ENCODE data around the gene ISM2.

The ISM2 gene

DNA sequence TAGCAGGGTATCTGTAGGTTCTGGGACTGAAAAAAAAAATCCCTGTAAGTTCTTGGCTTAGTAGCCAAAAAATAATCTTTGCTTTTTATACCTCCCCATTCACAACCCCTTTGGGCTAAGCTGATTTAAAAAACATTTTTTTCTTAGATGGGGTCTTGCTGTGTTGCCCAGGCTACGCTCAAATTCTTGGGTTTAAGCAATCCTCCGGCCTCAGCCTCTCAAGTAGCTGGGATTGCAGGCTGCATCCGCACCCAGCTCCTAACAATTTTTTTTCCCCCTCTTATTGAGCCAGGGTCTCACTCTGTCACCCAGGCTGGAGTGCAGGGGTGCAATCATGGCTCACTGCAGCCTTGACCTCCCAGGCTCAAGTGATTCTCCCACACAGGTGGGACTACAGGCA is 9.1 kb upstream of the ISM2 start:
- no peak for DNase-seq (ENCODE audit: low read depth)

DNA sequence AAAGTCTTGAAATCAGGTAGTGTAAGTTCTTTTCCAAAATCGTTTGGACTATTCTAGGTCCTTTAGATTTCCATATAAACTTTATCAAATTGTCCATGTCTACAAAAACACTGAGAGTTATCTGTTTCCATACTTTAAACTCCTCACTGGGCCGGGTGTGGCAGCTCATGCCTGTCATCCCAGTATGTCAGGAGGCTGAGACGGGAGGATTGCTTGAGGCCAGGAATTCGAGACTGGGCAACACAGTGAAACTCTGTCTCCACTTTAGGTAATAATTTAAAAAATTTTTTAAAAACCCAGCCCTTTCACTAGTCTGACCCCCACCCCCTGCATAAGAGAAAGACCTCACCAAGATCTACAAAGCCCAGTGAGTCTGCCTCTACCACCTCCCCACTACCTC is 6.4 kb upstream of the ISM2 start:
- no peak for DNase-seq (ENCODE audit: low read depth)

DNA sequence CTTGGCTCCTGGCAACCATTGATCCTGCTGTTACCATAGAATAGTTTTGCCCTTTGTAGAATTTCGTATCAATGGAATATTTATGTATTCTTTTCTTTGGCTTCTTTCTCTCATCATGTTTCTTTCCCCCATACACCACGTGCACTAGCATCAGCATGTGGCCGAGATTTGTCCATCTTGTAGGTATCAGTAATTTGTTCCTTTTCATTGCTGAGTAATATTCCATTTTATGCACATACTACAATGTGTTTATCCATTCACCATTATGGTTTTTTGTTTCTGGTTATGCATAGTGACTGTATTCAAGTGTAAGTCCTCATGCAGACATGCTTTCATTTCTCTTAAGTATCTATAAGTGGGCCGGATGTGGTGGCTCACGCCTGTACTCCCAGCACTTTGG is 4.5 kb upstream of the ISM2 start:
- DNase-seq (ENCODE audit: low read depth): no peak

DNA sequence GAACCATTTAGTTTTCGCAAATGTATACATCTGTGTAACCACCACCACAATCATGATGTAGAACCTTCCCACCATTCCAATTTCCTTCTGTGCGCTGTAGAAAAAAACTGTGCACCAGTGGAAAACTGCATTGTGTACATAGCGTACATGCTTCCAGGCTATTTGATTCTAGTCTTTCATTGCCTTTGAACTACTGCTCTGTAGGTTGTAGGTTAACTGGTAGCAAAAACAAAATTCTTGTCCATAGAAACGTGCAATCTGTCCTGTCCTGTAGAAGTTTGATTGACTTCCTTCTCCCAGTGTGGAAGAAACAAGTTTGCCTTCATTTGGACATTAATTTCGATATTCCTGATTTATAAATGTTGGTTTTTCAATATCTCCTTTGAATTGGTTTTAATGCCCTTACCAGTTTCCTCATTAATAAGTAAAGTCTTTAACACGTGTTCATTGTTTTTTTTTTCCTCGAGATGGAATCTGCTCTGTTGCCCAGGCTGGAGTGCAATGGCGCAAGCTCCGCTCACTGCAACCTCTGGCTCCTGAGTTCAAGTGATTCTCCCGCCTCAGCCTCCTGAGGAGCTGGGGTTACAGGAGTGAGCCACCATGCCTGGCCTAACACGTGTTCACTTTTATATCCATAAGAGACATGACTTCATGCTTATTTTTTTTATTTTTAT is 3.6 kb upstream of the ISM2 start:
- no peak for DNase-seq (ENCODE audit: low read depth)

DNA sequence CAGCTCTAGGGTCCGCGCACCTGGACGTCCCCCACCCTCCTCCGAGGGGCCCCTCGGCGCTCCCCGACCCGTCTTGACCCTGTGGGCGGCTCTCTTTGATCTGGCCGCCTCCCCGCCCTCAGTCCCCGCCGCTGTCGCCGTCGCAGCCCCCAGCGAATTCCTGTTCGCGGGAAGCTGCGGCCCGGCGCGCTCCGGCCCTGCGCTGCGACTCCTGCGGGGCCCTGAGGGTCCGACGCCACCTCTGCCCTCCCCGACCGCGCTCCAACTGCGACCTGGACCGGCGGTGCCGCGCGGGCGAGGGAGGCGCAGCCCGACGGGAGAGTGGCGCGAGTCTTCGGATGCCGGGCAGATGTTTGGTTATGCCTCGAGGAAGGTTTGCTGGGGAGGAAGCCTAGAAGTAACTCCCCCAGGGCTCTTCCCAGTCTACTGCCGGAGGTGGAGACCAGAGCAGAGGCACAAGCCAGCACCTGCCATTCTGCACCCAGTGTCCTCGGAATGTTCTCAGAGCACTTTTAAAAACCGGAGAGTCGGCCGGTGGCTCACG is 440 bp upstream of the ISM2 start:
- DNase-seq (ENCODE audit: low read depth): no peak

DNA sequence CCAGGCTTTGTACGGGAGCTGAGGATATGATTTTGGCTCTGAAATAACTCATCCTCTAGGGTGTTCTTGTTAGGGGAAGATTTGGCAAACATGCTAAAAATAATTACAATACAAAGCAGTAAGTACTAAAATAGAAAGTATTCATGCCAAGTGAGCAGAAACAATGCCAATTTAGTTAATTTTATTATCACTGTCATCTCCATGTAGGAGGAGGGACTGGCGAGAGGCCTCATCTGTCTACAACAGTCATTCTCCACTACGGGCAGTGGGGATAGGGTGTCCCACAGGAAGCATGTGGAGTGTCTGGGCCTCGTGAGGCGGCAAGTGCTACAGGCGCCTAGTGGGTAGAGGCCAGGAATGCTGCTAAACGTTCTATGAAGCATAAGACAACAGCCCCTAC is 3.3 kb downstream of the ISM2 start:
- DNase-seq (ENCODE audit: low read depth): no peak

DNA sequence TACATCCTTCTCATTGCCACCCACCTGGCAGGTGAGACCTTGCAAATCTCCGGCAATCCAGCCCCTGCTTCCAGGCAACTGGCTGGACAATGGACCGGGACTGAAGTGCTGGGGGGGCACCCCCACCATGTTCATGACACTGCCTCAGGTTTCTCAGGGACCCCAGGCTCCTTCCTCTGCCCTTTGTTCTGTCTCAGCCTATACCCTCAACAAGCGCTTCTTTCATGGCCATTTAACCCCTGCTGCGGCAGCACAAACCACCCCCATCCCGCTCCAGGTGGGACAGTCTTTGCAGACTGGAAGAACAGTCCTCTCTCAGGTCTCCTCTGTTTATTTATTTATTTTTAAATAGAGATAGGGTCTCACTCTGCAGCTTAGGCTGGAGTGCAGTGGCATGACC is 7.6 kb downstream of the ISM2 start:
- no peak for DNase-seq (ENCODE audit: low read depth)

DNA sequence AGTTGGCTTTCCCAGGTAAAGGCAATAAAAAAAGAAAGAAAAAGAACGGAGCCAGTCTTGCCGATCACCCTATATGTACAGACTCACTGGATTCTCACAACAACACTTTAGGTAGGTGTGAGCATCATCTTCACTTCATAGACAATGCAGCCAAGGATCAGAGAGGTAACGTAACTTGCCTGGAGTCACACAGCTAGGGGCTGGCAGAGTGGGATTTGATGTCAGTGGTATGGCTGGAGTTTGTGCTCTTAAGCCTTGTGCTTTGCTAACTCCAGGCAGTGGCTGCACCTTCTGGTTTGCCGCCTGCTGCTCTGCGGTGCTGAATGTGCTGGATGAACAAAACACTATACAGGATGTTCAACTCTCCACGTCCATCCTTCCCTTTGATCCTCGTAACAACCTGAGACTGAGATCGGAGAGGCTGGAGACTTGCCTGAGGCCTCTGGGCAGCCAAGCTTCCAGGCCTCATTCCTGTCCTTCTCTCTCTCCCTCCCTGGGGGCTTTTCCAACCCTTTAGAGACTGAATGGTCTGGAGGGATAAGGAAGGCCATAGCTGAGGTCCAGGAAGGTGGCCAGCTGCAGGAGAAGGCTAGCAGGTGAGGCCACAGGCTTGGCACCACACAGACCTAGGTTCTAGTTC is 8.1 kb downstream of the ISM2 start:
- DNase-seq (ENCODE audit: low read depth): no peak

DNA sequence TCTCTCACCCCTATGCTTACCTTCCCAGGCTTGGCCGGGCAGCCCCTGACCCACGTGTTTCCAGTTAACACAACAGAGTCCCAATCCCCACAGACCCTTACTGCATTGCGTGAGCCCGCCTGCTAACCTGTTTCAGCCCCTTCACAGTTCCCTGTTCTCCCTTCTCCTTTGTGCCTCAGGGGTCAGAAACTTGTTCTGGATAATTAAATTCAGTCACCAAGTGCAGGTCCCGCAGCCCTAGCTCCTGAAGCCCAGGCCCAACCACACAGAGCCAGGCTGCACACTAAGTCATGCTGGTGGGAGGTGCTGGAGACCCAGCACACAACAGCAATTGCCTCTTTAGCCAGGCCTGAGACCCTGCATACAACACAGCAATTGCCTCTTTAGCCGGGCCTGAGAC is 9.6 kb downstream of the ISM2 start:
- DNase-seq (ENCODE audit: low read depth): no peak

DNA sequence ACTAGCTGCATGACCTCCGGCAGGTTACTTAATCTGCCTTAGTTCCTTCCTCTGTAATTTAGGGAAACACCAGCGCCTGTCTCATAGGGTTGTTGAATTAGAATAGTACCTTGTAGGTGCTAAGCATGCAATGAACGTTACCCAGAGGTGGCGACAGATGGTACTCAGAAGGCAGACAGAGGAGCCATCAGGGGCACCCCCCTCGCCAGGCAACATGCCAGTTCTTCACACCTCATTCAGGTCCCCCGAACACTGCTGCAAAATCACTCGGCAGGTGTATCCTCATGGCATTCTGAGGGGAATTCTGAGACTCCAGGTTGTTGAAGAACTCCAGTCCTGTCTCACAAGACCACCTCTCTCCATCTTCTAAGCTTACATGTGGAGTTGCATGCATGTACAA is 10.1 kb downstream of the ISM2 start:
- DNase-seq (ENCODE audit: low read depth): no peak

DNA sequence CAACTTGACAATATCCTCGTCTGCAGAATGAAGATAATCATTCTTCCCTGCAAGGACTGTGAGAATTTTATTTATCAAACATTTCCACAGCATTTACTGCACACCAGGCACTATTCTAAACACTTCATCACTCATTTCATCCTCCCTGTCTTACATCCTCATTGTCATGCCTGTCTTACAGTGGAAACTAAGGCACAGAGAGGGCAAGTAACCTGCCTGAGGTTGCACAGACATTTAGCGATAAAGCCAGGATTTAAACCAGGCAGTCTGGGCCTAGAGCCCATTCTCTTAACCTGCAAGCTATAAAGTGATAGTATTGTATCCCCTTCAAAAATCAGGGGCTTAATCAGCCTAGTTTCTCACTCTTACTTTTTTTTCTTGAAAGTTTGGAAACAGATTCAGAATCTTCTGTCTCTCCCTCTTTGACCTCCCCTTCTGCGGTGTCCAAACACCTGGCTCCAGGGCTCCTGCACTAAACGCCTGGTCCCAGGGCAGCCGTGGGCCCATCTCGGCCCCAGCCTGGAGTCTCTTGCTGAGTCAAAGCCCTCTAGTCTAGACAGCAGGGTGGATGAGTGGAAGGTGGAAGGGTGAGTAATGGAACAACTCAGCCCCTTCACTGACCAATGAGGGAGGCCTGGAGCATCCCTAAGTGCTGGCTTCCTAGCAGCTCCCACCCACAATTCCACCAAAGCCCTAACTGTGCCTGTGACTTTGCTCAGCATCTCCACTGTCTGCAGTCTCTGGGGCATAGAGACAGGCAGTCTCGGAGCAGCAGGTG is 12.5 kb downstream of the ISM2 start:
- DNase-seq (ENCODE audit: low read depth): no peak

DNA sequence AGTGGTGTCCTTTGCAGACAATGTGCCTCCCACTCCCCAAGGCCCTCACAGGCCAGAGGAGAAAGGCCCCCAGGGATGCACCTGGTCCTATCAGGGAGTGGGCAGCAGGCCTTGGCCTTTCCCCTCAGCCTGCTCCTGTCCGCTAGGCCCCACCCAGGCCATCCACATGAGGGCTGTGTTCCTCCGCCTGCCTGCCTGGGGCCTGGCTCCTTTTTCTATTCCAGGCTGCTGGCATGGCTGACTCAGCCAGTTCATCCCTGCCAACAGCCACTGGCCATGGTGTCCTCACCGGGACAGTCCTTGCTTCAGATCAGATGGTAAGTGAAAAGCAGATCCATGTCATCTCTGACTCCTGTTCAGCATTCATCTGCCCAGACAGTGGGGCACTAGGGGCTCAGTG is 13.4 kb downstream of the ISM2 start:
- DNase-seq (ENCODE audit: low read depth): no peak

DNA sequence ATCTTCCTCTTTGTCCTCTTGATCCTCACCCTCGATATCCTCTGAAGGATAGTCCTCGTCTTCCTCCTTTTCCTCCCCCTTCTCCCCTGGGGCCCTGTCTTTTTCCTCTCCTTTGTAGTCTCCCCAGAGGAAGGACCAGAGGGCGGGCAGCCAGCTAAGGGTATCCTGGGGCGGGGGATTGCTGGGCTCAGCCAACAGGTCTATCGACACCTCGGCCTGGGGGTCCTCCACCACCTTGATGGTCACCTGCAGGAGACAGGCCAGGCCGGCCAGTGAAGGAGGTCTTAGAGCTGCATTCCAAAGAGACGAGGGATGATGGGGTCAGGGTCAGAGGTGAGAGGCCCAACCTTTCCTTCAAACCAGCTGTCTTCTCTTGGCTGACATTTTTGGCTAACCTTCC is 16.2 kb downstream of the ISM2 start:
- no peak for DNase-seq (ENCODE audit: low read depth)

DNA sequence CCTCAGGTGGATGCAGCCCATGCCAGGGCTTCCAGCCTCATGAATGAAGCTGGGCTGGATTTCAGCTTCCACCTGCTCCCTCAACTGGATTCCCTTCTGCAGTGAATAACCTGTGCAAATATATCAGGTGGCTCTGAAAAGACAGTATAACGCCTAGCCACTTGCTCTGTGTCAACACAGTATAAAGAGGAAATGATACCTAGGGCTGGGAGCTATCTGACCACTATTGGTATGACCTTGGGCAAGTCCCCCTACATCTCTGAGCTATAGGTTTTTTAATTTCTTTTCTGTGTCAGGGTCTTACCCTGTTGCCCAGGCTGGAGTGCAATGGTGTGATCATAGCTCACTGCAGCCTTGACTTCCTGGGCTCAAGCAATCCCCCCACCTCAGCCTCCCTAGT is 19.8 kb downstream of the ISM2 start:
- DNase-seq (ENCODE audit: low read depth): no peak

DNA sequence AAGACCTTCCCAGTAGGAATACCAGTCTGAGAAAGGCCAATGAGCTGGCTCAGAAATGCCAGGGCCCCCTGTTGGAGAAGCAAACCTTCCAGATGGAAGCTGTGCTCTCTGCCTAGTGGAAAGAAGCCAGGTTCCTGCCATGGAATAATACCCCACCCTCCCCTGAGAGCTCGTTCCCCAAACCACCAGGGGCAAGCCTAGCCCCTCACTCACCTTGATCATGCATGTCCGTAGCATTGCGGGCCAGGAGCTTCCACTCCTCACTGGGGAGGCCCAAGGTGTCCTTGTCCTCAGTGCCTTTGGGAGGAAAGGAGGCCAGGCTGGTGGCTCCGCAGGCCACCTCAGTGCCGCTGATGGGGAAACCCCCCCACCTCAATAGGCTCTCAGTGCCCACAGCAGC is 20.6 kb downstream of the ISM2 start:
- DNase-seq (ENCODE audit: low read depth): no peak

DNA sequence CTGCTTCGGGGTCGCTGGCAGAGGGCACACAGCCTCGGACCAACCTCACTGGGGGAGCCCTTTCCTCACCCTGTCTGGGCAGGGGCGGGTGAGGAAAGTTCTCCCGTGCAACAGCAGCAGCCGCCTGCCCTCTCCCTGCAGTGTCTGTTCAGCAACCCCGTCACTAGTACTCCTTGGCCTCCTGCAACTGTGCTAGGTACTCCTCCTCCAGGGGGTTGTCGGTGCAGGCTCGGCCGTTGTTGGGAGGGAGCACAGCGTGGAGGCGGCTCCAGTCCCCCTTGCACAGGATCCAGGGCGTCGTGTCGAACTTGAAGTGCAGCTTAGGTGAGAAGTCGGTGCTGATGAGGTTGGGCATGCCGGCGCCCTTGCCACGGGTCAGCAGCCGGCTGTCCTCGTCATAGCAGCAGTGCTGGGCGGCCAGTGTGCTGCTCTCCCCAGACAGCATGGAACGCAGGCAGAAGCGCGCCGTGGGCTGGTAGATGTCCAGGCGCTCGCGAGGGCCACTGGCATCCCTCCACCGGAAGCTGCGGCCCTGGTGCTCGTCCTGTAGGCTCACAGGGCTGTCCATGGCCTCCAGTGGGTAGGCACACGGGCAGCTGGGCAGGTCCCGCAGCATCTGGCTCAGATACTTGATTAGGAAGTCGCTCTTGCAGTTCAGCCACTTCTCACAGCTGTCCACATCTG is 23.0 kb downstream of the ISM2 start:
- DNase-seq (ENCODE audit: low read depth): no peak

DNA sequence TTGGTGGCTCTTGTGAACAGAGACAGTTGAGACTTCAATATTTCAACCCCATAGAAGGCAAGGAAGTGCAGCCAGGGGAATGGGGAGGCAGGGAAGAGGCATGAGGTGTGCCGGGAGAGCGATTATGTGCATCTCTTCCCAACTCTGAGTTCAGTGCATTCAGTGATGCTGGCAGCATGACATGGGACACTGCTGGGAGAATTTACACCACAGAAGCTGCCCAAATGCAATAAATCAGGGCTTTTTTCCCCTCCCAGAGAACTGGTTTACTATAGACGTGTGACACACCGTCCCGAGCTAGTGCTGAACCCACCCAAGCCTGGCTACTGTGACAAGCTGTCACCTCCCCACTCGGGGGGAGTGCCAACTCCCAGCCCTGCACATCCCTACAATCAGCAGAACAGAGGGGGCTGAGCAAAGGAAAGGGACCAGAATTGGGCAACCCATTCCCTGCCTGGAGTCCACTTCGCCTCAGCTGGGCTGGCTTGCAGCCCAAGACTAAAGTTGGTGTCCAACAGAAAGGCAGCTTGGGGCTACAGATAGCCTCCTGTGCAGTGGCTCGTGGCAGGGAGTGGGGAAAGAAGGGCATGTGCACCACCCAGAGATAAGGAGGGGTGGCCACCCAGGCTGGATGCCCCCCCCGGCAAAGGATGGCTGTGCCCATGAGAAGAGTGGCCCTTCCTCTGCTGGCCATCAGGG is 24.0 kb downstream of the ISM2 start:
- DNase-seq (ENCODE audit: low read depth): no peak

DNA sequence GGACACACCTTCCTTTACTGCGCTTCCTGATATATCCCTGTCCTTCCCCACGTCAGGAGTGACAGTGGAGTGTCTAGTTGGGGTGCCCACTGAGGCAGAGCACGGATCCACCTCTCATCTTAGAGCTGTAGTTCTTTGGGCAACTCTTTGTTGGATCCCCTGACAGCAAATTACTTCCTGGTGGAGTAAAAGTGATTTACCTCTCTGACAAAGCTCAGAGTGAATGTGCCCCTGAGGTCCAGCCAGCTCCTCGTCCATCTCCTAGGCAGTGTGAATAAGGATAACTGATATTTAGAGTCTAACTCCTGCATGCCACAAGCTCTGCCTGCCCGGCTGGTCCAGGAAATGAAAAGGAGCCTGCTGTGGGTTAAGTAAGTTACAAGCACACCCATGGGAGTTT is 24.7 kb downstream of the ISM2 start:
- DNase-seq (ENCODE audit: low read depth): no peak

DNA sequence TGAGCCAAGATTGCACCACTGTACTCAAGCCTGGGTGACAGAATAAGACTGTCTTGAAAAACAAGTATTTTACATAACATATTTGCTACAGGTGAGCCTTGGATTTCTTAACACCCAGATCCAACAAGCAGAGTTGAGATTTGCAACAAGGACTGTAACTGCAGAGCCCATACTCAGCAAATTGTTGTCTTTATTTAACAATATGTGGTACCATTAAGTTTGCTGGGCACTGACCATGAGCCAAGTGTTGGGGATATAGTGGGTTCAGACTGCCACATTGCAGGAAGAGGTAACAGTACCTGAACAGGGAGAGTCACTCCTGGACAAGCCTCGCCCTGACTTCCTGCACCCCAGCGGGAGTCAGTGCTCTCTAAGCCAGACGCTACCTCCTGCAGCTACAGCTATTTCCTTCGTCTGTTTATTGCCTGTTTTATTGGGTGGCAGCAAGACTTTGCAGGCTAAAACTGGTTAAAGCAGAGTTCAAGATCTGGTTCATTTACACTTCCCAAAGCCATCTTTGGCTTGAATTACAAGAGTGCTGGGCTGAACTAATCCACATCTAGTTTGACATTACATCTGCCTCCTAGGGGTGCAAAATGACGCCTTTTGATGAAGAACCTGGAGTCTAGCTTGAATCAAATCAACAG is 28.3 kb downstream of the ISM2 start:
- no peak for DNase-seq (ENCODE audit: low read depth)

DNA sequence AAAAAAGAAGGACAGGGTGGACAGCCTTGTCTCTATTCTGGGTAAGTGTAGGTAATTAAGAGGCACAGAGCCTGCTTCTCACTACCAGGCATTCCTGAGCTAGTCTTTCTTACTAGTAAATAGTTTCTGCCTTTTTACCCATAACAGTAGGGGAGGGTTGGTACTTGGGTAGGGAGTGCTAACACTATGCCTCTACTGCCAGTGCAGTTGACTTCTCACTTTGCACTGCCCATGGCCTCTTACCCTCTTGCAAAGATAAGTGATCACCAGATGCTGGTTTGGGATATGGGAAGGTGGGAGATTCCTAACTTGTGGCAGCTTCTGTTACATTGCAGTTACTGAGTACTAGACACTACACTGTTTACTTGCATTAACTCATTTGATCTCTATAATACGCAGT is 29.1 kb downstream of the ISM2 start:
- DNase-seq (ENCODE audit: low read depth): no peak

DNA sequence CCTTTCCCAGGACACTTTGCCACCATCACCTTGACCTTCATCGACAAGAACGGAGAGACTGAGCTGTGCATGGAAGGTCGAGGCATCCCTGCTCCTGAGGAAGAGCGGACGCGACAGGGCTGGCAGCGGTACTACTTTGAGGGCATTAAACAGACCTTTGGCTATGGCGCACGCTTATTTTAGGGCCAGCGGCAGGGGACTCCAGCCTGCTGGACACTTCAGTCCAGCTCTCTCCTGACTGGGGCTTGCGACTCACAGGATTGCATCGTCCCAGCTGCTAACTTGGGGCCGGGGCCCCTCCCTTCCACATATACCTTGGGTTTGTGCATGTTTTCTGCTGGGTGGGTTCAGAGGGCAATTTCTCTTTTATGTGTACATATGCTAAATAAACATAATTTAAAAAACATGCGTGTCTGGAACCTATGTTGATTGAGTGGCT is 29.5 kb downstream of the ISM2 start:
- no peak for DNase-seq (ENCODE audit: low read depth)
